Activated T-cell treated with anti-CD3 and anti-CD28 coated beads for 48 hours (primary cell): ENCODE results near the gene MRPS34.

Experiments used
- DNase-seq: peaks from one replicate; pipeline ENCODE4 v3.0.0-alpha.2; 2020; ENCODE audit warnings: low read depth

Gene MRPS34

DNA sequence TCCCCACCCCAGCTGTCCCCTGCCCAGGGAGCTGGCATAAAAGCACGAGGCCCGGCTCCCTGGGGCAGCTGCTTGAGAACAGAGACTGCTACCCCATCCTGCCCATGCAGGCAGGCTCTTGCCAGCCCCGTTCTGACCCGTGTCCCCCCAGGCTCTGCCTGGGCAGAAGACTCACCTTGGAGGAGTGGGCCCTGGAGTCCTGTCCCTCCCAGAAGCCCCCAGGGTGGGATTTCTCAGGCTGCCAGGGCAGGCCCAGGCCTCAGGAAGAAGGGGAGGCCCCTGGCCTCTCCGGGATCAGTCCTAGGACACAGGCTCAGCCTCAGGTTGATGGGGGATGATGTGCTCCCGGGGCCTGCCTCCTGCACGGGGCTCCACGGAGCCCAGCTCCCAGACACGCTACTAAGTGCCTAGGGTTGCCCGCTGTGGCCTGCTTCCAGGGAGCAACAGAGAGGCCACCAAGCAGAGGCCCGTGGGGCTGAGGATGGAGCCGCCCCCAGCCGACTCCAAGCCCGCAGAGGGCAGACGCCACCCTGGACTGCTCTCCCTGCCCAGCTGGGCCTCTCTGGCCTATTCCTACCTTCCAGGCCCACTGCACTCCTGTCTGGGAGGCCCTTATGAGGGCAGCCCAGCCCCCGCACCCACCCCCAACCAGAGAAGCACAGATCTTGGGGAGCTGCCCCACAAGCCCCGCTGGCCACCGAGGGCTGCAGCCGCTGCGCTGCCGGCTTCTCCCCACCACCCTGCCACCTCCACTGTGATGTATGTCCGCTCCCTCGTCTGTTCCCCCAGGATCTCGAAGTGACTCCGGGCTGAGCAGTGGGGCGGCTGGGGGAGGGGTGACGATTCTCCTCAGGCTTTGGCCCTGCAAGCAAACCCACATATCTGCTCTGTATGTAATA lies 3.3 kb downstream of the MRPS34 start:
- DNase-seq: no peak

DNA sequence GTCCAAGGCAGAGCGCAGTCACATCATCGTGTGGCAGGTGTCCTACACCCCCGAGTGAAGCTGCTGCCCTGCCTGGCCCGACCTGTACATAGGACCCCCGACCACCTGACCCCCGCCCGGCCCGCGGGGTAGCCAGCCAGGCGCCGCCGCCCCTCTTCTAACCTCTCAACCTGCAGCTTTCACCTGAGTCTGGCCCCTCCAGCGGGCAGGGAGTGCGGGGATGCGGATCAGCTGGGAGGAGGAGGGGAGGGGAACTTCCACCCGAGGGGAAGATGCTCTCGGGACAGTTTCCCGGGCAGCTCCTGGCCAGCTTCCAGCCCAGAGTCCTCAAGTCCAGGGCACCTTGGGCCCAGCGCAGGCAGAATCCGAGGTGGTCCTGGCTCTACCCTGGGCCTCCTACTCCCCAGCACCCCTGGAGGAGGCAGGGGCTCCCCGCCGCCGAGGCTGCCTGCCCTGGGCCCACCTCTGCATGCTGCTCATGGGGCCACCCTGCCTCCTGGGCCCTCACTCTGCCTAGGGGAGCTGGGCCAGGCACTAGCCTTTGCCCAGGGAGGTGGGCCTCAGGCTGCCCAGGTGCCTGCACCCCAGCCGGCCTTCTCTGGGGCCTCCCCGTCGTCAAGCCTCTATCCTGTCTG lies 4.0 kb downstream of the MRPS34 start:
- DNase-seq: no peak

DNA sequence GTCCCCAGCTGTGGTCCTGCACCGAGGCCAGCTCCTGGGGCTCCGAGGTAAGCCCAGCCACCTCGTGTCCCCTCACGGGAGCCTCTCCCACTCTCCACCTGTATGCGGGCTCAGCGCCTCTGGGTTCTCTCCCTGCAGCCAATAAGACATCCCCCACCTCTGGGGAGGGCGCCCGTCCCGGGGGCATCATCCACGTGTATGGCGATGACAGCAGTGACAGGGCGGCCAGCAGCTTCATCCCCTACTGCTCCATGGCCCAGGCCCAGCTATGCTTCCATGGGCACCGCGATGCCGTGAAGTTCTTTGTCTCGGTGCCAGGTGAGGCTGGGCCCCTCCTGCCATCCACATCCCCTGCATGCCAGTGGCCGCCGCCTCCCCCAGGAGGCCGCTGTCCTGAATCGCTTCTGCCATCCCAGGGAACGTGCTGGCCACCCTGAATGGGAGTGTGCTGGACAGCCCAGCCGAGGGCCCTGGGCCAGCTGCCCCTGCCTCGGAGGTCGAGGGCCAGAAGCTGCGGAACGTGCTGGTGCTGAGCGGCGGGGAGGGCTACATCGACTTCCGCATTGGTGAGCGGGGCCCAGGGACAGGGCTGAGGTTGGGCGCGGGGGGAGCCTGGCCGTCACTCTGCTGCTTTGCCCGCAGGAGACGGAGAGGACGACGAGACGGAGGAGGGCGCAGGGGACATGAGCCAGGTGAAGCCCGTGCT lies 4.7 kb downstream of the MRPS34 start:
- DNase-seq: no peak

DNA sequence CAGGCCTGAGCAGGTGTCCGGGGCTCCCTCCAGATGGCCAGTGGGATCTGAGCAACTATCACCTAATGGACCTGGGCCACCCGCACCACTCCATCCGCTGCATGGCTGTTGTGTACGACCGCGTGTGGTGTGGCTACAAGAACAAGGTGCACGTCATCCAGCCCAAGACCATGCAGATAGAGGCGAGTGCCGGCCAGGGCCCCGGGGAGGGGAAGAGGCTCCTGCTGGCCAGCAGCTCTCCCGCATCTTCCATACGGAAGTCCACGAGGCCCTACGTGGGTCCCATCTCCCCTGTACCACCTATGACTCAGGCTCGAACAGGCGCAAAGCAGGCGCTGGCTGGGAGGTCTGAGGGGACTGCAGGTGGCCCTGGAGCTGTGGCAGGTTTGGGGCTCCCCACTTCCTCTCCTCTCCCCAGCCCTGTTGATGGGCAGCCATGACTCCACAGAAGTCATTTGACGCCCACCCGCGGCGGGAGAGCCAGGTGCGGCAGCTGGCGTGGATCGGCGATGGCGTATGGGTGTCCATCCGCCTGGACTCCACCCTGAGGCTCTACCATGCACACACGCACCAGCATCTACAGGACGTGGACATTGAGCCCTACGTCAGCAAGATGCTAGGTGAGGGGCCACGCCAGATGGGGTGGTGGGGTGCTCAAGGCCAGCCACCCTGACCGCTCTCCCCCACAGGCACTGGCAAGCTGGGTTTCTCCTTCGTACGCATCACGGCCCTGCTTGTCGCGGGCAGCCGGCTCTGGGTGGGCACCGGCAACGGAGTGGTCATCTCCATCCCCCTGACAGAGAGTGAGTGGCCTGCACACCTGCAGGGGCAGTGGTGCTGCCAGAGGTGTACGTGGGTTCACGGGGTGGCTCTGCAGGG lies 5.6 kb downstream of the MRPS34 start:
- DNase-seq: no peak

DNA sequence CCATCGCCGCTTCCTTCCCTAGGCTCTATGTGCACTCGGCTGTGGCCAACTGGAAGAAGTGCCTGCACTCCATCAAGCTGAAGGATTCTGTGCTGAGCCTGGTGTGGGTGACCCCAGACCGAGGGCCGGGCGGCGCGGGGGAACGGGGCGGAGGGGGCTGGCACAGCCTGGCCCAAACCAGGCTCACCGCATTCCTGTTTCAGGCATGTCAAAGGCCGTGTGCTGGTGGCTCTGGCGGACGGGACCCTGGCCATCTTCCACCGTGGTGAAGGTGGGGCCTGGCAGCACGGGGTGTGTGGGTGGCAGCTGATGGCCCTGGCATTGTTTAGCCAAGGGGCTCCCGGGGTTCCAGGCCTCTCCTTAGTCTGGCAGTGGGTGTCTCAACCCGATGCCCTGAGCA lies 6.2 kb downstream of the MRPS34 start:
- no peak for DNase-seq

DNA sequence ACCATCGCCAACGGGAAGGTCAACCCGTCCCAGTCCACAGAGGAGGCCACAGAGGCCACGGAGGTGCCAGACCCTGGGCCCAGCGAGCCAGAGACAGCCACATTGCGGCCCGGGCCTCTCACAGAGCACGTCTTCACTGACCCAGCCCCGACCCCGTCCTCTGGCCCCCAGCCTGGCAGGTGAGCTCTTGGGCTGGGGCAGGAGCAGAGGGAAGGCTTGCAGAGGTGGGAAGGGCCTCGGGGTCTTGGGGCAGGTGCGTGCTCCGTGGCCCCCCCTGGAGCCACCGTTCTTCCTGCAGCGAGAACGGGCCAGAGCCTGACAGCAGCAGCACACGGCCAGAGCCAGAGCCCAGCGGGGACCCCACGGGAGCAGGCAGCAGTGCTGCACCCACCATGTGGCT lies 6.7 kb downstream of the MRPS34 start:
- no peak for DNase-seq

DNA sequence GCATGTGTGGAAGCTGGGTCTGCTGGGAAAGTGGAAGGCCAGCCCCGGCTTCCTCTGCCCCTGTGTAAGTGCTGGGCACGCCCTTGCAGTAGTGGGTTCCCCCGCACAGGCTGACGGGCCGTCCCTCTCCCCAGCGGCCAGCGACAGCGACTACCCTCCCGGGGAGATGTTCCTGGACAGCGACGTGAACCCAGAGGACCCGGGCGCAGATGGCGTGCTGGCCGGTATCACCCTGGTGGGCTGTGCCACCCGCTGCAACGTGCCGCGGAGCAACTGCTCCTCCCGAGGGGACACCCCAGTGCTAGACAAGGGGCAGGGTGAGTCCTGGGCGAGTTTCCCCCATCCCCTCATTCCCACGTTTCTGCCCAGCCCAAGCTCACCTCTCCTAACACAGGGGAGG lies 7.1 kb downstream of the MRPS34 start:
- no peak for DNase-seq

DNA sequence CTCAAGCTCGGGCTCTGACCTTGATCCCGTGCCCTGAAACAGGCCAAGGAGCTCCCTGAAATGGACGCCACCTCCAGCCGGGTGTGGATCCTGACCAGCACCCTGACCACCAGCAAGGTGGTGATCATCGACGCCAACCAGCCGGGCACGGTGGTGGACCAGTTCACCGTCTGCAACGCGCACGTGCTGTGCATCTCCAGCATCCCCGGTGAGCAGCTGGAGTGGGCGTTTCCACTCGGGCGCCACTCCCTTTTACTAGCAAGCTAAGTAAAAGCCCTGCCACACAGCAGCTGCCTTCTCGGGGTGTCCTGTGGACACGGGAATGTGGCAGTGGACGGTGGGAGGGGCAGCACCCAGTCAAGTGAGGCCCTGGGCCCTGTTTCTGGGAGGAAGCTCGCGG lies 8.0 kb downstream of the MRPS34 start:
- DNase-seq: no peak

DNA sequence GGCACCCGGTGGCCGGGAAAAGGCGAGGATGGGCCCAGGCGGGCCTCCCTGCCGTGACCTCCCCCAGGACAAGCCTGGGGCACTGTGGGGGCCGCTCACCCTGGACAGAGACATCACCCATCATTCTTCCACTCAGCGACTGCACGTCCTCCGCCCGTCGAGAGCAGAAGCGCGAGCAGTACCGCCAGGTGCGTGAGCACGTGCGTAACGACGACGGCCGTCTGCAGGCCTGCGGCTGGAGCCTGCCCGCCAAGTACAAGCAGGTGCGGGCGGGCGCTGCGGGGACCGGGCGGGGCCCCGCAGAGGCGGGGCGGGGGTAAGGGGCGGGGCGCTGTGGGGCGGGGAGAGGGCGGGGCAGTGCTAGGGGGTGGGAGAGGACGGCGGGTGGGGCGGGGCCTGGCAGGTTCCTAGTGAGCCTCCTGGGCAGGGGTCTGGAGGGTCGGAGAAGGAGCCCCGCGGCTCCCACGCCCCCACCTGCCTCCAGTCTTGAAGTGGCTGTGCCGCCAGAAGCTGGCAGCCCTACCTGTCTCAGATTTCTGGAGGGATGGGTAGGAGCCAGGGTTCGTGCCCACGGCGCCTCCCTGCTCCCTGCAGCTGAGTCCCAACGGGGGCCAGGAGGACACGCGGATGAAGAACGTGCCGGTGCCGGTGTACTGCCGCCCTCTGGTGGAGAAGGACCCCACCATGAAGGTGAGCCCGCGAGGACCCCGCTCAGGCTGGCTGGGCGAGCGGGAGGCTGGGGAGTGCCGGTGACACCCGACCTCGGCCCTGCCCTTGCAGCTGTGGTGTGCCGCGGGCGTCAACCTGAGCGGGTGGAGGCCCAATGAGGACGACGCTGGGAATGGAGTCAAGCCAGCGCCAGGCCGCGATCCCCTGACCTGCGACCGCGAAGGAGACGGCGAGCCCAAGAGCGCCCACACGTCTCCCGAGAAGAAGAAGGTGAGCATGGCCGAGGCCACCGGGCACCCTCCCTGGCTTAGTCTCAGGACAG lies 9.1 kb downstream of the MRPS34 start:
- DNase-seq: no peak

DNA sequence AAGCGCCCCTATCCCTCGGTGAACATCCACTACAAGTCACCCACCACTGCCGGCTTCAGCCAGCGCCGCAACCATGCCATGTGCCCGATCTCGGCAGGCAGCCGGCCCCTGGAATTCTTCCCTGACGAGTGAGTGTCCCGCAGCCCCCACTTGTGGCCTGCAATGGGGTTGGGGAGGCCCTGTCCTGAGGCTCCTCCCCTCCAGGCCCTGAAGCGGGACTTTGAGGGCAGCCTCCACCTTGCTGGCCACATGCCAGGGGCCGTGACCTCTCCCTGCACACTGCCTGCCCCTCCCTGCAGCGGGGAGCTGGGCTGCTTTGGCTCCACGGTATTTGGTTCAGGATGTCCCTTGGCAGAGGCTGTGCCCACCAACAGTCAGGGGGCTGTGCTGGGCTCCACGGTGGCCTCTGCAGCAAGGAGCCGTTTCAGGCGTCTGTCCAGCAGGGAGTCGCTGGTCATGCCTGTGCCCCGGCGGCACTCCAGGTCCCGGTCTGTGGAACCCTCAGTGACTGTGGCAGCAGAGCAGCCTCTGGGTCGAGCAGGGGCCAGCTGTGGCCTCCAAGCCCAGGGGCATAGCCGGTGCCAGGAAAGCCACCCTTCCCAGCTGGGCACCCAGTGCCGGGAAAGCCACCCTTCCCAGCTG lies 9.9 kb downstream of the MRPS34 start:
- DNase-seq: no peak

DNA sequence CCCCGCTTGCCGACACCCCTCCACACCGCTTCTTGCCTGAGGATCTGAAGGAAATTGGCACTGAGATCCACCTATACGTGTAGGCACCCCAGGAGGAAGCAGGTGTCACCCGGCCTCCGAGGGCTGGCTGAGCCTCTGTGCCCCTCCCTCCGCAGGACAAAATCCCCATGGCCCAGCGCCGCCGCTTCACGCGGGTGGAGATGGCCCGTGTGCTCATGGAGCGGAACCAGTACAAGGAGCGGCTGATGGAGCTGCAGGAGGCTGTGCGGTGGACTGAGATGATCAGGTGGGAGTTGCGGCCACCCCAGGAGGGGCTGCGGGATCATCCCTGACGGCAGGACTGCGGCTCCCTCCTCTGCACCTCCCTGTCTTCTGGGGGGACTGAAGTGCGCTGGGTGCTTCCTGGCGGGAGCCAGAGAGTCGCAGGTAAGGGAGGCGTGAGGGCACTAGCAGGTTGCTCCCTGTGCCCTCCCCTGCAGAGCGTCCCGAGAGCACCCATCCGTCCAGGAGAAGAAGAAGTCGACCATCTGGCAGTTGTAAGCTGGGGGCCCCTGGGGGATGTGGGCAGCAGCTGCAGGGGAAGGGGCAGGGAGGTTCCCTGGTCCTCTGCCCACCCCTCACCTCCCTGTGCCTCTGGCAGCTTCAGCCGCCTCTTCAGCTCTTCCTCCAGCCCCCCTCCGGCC lies 10.6 kb downstream of the MRPS34 start:
- DNase-seq: no peak

DNA sequence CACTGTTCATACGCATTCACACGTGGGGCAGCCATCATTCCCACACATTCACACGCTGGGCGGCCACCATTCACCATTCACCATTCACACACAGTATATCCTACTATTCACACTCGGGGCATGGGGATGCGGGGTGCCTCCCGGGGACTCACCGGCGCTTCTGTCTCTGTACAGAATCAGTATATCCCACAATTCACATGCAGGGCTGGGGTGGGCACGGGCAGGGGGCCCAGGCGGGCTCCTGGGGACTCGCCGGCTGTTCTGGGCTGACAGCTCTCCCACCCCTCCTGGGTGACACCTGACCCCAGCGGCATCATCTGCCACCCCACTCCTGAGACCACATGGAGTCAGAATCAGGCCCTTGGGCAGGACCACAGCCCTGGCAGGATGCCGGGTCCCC lies 11.2 kb downstream of the MRPS34 start:
- no peak for DNase-seq

DNA sequence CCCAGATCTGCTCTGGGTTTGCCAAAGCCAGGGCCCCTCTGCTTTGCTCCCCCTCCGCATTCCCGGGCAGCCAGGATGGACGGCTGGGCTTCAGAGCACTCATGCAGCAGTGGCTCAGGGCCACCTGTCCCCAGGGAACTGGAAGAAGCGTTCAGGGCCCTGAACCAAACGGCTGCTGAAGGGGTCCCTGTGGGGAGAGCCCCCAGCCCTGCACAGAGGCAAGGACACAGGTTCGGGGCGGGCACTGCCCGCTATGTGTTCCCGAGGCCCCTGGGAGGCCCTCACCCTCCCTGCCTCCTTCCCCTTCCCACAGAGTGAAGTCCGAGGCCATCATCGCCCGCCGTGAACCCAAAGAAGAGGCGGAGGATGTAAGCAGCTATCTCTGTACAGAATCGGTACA lies 12.0 kb downstream of the MRPS34 start:
- no peak for DNase-seq

DNA sequence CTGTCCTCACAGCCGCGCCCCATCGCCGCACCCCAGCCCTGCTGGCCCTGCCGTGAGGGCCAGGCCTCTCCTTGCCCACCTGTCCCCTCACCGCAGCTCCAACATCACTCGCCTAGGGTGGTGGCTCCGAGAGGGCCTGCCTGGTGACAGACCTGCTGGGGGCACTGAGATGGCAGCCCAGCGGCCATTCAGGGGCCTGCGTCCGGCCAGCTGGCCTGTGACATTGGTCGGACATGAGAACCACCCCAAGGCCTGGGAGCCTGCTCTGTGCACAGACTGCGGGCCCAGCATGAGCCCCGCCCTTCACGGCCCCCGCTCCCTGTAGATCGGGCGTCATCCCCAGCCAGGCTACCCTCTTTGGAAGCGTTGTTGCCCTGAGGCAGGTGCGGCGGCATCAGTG lies 13.4 kb downstream of the MRPS34 start:
- no peak for DNase-seq

DNA sequence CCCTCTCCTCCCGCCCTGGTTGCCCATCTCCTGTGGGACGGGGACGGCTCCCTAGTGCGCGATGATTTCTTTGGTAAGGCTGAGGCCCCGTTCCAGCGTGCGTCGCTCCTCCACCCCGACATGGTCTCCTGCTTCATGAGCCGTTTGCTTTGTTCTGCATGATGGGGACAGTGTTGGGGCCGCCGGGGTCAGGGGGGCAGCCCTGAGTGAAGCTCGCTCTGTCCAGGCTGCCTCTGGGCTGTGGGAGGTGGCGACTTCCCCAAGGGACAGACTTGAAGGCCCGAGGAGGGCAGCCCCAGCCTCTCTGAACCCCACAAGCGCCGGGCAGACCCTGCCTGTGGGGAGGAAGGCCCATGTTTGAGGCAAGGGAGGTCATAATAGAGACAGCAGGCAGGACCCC lies 14.0 kb downstream of the MRPS34 start:
- DNase-seq: no peak

DNA sequence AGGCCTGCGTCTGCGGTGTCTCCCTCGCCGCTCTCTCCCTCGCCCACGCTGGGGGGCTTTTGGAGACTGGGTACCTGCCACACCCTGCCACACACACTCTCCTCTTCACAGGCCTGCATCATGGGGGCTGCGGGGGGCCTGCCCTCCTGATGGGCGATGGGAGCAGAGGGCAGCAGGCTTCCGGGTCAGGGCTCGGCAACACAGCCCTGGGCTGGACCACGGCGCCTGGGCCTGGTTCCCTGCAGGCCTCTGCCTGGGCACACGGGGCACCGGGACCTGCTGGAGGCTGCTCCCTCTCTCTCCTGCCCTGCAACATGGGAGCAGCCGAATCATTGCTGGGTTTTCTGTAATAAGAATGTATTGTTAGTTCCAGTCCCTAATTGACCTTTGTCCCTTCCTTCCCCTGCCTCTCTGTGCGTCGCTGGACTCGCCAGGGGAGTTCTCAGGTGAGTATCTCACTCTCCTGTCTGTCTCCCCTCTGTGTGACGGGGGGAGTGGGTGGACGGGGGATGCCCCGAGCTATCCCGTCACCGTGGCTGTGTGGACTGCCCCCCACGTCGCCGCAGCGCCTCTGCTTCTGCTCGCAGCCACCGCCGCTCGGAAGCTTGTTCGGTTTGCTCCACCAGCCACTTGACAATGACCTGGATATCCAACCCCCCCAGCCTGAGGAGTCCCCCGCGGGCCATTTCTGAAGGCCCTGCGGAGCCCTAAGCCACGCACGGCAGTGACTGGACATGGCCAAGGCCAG lies 15.0 kb downstream of the MRPS34 start:
- DNase-seq: no peak

DNA sequence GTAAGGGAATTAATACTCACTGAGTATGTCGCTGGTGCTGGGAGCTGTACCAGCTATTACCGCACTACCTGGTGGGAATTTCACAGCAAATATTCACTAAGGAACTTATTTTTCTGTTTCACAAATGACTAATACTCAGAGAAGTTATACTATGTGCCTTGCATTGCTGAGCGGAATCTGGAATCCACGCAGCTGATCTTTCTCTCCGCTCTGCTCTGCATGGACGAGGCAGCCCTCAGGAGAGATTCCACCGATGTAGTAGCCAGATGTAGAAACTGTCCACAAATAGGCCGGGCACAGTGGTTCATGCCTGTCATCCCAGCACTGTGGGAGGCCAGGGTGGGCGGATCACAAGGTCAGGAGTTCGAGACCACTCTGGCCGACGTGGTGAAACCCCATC lies 18.7 kb downstream of the MRPS34 start:
- DNase-seq: no peak

DNA sequence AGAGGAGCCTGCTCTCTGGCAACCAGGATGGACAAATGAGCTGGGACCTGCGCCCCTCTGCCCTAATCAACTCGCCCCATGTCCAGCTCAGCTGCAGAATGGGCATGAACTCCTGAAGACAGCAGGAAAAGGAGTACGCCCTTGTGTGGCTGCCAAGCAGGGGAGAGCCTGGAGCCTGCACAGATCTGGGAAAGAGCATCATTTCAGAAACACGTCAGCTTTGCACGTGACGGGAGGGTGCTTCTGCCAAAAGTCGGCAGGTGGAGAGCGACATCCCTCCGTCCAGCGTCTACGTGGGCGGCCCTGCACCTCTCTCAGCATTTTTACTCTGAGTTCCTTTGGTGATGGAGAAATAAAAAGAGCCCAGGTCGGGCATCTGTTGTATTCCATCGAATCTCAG lies 20.1 kb downstream of the MRPS34 start:
- no peak for DNase-seq

DNA sequence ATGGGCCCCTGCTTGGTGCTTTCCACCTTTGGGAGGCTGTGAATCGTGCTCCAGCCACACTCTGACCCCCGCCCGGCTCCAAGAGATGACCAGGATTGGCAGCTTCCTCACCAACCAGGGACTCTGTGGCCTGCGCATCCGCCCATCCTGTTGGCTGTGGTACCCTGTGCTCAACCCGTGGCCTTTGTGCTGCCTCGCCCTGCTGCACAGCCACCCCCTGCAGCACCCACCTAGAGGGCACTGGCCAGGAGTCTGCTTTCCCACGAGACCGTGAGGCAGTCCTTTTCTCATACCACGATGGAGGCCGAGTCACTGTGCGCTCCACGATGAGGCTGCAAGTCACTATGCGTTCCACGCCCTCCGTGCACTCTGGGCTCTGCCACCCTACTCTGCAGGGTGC lies 21.0 kb downstream of the MRPS34 start:
- no peak for DNase-seq
